Gastrocnemius medialis (tissue), 4 donors: ENCODE results near the gene ADCY9. TPM values are rescaled to one million over a fixed set of nuclear protein-coding genes. Genes with fewer than 3 reads are reported as not detected.

Experiments used
- ATAC-seq, 2 donors: fragments of 150-250 bp; one replicate each; pipeline ENCODE4 v1.9.1; 2016
- DNase-seq, 2 donors: peaks; one replicate each; pipeline ENCODE4 v3.0.0-alpha.2; 2019
- H3K27ac ChIP-seq, 4 donors: fragments of 200-600 bp; sonication (generic); 1 replicate in 1 of 4; 2 replicates in 3 of 4; pipeline ENCODE4 v1.5.1; 2016 to 2018; ENCODE audit warnings: mild to moderate bottlenecking in 2 of 4, moderate library complexity in 1 of 4
- H3K27me3 ChIP-seq, 3 donors: fragments of 200-600 bp; sonication (generic) in 2 of 3; 1 replicate in 1 of 3; 2 replicates in 2 of 3; pipeline versions ENCODE4 v1.5.1 to v1.6.0; 2016 to 2019; ENCODE audit warnings: mild to moderate bottlenecking in 1 of 3, moderate library complexity in 1 of 3
- H3K36me3 ChIP-seq, 2 donors: fragments of 200-600 bp; sonication (generic) in 1 of 2; one replicate each; pipeline ENCODE4 v1.5.1; 2017 to 2018
- H3K4me1 ChIP-seq, 2 donors: fragments of 200-600 bp; sonication (generic) in 1 of 2; one replicate each; pipeline ENCODE4 v1.5.1; 2016 to 2017; ENCODE audit warnings: mild to moderate bottlenecking in 2 of 2
- H3K4me3 ChIP-seq, 4 donors: fragments of 200-600 bp; sonication (generic) in 3 of 4; 1 replicate in 1 of 4; 2 replicates in 3 of 4; pipeline ENCODE4 v1.5.1; 2016 to 2019; ENCODE audit warnings: mild to moderate bottlenecking in 2 of 4
- H3K9me3 ChIP-seq, 3 donors: fragments of 200-600 bp; sonication (generic) in 2 of 3; 1 replicate in 1 of 3; 2 replicates in 2 of 3; pipeline ENCODE4 v1.5.1; 2016 to 2019
- POLR2A ChIP-seq, 2 donors: fragments of 450-650 bp; IDR thresholded peaks; one replicate each; pipeline ENCODE4 v1.6.1; 2017; ENCODE audit warnings: antibody characterized with exemption in 2 of 2, mild to moderate bottlenecking in 2 of 2, moderate library complexity in 2 of 2
- in situ Hi-C, 4 donors: fragments of 200-750 bp; cut with MboI; loops; one replicate each; pipeline versions ENCODE4 v1.15.0 to v1.8.0; 2017; ENCODE audit warnings: low sequenced_read_pairs in 4 of 4
- intact Hi-C: fragments of 100-400 bp; cut with DNase I; formaldehyde crosslinking; loops from one replicate; pipeline ENCODE4 v1.15.1; 2023; ENCODE audit warnings: low total_unique reads
- total RNA-seq, 4 donors: library from RNA; depleted of rRNA; stranded (reverse); fragments of >200 nt; gene quantifications; one replicate each; pipeline versions ENCODE4 v1.1.0 to v1.2.3, GENCODE V29; 2016
- TF ChIP-seq, protein P1 (sequence below), 5 experiments: fragments of 450-650 bp in 3 of 5; fragments of 200-600 bp in 2 of 5; sonication (generic) in 2 of 5; IDR thresholded peaks in 4 of 5; conservative IDR thresholded peaks in 1 of 5; 1 replicate in 4 of 5; 2 replicates in 1 of 5; pipeline ENCODE4 v1.5.1; 2016 to 2019; ENCODE audit warnings: antibody characterized with exemption in 5 of 5, mild to moderate bottlenecking in 3 of 5, moderate library complexity in 3 of 5

Gene ADCY9
- total RNA-seq, 4 donors from 2014 or later = 84.9 to 223 (median 163) TPM

DNA sequence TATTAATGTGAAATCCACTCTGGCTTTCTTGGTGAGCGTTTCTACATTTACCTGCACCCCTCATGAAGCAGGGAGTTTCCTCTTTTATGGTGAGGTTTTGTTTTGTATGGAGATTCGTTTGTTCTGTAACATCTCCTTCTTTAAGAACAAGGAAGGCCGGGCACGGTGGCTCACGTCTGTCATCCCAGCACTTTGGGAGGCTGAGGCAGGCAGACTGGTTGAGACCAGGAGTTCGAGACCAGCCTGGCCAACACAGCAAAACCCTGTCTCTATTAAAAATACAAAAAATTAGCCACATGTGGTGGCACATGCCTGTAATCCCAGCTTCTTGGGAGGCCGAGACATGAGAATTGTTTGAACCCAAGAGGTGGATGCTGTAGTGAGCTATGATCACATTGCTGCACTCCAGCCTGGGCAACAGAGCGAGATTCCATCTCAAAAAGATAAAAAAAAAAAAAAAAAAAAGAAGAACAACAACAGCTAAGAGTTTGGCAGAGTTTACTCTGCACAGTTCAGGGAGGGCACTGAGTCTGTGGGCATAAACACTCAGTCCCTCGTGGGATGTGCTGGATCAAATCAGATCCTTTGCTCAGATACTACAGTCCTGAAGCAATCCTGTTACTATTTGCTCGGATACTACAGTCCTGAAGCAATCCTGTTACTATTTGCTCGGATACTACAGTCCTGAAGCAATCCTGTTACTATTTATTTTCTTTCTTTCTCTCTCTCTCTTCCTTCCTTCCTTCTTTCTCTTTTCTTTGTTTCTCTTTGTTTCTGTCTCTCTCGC is 28.9 kb downstream of the ADCY9 start:
- intact Hi-C loops = loop anchor here (5.0 kb wide), 1 partner anchor 120 kb away; no protein-coding TSS in a partner anchor
- TF ChIP-seq, protein P1, sequence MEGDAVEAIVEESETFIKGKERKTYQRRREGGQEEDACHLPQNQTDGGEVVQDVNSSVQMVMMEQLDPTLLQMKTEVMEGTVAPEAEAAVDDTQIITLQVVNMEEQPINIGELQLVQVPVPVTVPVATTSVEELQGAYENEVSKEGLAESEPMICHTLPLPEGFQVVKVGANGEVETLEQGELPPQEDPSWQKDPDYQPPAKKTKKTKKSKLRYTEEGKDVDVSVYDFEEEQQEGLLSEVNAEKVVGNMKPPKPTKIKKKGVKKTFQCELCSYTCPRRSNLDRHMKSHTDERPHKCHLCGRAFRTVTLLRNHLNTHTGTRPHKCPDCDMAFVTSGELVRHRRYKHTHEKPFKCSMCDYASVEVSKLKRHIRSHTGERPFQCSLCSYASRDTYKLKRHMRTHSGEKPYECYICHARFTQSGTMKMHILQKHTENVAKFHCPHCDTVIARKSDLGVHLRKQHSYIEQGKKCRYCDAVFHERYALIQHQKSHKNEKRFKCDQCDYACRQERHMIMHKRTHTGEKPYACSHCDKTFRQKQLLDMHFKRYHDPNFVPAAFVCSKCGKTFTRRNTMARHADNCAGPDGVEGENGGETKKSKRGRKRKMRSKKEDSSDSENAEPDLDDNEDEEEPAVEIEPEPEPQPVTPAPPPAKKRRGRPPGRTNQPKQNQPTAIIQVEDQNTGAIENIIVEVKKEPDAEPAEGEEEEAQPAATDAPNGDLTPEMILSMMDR (IDR thresholded peaks at IDR 0.05 in 4 of 5, conservative IDR thresholded peaks at IDR 0.05 in 1 of 5) = no peak
- no peak for TF ChIP-seq POLR2A (IDR thresholded peaks at IDR 0.05)
- DNase-seq = no peak
- no peaks in the 10 kb centered on the region for H3K9me3 ChIP-seq
- H3K36me3 ChIP-seq = no peaks in the 10 kb centered on the region
- H3K4me3 ChIP-seq = peak overlapping the region in 2 of 4 donors; percentile 17 to 22
- H3K27ac ChIP-seq = peak overlapping the region; percentile 90 to 95 (median 94)
- no peaks in the 10 kb centered on the region for H3K27me3 ChIP-seq
- peaks cover 70 to 74% of the 10 kb centered on the region in 2 donors for H3K4me1 ChIP-seq
- in situ Hi-C loops = no loop called here
- peak; percentile 52 to 69 for ATAC-seq

DNA sequence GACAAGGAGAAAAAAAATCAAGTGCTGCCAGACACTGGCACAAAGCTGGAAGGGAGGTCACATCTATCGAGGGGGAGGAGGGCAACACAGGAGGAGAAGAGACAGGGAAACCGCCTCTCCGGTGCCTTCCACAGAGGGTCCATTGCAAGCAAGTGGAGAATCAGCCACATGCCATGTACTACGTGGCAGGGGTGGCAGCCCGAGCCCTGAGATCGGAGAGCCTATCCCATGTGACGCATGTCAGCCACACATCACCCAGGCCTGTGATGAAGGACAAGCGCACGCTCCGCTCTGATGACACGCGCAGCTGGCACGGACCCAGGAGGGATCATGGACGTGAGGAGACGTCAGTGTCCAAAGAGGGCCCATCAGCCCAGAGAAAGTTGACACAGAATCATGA is 30.1 kb downstream of the ADCY9 start:
- Histone ChIP-seq H3K27me3 (no peaks in the 10 kb centered on the region), H3K27ac (peak overlapping the region; percentile 90 to 95 (median 94)), H3K9me3 (no peaks in the 10 kb centered on the region), H3K4me3 (no peak overlapping the region), H3K4me1 (peaks cover 63 to 75% of the 10 kb centered on the region in 2 donors), H3K36me3 (no peaks in the 10 kb centered on the region)
- no peak for TF ChIP-seq POLR2A (IDR thresholded peaks at IDR 0.05)
- TF ChIP-seq, protein P1 (IDR thresholded peaks at IDR 0.05 in 4 of 5, conservative IDR thresholded peaks at IDR 0.05 in 1 of 5) = no peak
- DNase-seq = peak in 1 of 2 donors; percentile 77
- no peak for ATAC-seq
- intact Hi-C loops = loop anchor here (5.0 kb wide), 1 partner anchor 121 kb away; no protein-coding TSS in a partner anchor
- in situ Hi-C loops = no loop called here

DNA sequence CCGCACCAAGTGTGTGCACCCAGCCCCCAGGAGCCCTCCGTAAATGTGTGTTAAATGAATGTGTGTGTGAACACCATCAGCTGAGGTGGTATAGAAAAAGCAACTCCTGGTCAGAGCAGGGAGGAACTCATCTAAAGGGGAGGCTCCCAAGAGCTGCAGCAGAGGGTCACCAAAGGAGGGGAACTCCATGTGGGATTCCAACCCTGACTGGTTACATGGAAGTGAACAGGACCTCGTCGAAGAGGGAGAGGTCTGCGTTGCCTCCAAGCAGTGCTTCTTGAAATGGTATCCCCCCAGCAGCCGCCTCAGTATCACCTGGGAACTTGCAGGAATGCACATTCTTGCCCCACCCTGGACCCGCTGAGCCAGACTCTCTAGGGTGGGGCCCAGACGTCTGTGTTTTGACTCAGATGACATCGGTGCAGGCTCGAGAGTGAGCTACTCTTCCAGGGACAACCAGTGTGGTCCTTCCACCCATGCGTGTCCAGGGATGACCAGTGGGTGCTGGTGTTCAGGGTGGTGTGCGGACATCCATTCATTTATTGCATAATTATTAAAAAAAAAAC is 30.8 kb downstream of the ADCY9 start:
- Histone ChIP-seq H3K27me3 (no peaks in the 10 kb centered on the region), H3K4me1 (peaks cover 63 to 75% of the 10 kb centered on the region in 2 donors), H3K36me3 (no peaks in the 10 kb centered on the region), H3K9me3 (no peaks in the 10 kb centered on the region), H3K27ac (peak overlapping the region; percentile 90 to 95 (median 94)), H3K4me3 (no peak overlapping the region)
- no peak for ATAC-seq
- intact Hi-C loops (loop anchor here (5.0 kb wide), 1 partner anchor 122 kb away; no protein-coding TSS in a partner anchor), in situ Hi-C loops (no loop called here)
- no peak for TF ChIP-seq POLR2A (IDR thresholded peaks at IDR 0.05)
- TF ChIP-seq, protein P1 (IDR thresholded peaks at IDR 0.05 in 4 of 5, conservative IDR thresholded peaks at IDR 0.05 in 1 of 5) = no peak
- no peak for DNase-seq

DNA sequence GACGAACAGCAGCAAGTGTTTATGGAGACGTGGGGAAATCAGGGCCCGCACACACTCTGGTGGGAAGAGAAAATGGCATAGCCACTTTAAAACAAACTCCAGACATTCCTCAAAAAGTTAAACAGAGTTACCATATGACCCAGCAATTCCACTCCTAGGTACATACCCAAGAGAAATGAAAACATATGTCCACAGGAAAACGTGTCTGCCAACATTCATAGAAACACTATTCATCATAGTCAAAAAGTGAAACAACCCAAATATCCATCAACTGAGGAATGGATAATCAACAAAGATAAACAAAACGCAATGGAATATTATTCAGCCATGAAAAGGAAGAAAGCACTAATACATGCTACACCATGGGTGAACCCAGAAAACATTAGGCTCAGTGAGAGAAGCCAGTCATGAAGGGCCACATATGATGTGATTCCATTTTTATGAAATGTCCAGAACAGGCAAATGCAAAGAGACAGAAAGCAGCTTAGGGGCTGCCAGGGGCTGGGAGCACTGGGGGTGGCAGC is 32.8 kb downstream of the ADCY9 start:
- TF ChIP-seq, protein P1 (IDR thresholded peaks at IDR 0.05 in 4 of 5, conservative IDR thresholded peaks at IDR 0.05 in 1 of 5) = no peak
- TF ChIP-seq POLR2A (IDR thresholded peaks at IDR 0.05) = no peak
- no peak for DNase-seq
- intact Hi-C loops (no loop called here), in situ Hi-C loops (no loop called here)
- ATAC-seq = no peak
- no peak overlapping the region for H3K4me3 ChIP-seq
- peaks cover 45 to 55% of the 10 kb centered on the region in 2 donors for H3K4me1 ChIP-seq
- H3K36me3 ChIP-seq = no peaks in the 10 kb centered on the region
- no peak overlapping the region for H3K27ac ChIP-seq
- no peaks in the 10 kb centered on the region for H3K27me3 ChIP-seq
- no peaks in the 10 kb centered on the region for H3K9me3 ChIP-seq
